ENCODE data around the gene NCSTN.

Gene NCSTN

DNA sequence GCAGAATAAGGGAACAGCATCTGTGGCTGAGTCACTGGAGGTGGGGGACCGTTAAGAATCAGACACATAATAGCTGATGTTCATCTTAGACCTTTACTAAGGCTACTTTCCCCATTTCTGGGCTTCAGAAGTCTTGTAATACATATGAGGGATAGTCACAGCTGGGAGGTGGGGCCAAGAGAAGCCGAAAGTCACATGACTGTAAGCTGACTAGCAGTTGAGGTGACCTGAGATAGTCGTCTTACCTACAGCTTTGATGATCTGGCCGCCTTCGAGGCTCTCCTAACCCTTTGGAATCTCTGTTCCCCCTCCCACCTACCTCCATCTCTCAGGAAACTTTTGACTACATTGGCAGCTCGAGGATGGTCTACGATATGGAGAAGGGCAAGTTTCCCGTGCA, 9.4 kb downstream of the NCSTN start:
- DNase-seq (ENCODE audit: low read depth), result no peak

DNA sequence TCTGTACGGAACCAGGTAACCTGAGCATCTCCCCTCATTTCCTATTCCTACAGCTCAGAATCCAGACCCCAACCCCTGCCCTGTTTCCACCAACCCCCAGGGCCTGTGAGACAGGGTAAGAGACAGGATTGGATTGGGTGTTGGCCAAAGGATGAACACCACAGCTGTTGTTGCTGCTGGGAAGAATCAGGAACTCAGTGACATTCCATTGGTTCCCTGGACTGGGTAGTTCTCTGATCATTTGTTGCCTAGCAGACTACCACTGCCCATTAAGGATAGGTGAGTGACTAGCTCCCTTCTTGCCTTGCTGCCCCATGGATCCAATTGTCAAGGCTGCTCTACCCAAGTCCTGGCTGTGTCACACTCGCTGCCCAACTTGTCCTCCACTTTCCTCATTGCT, 10.0 kb downstream of the NCSTN start:
- DNase-seq (ENCODE audit: low read depth), result no peak

DNA sequence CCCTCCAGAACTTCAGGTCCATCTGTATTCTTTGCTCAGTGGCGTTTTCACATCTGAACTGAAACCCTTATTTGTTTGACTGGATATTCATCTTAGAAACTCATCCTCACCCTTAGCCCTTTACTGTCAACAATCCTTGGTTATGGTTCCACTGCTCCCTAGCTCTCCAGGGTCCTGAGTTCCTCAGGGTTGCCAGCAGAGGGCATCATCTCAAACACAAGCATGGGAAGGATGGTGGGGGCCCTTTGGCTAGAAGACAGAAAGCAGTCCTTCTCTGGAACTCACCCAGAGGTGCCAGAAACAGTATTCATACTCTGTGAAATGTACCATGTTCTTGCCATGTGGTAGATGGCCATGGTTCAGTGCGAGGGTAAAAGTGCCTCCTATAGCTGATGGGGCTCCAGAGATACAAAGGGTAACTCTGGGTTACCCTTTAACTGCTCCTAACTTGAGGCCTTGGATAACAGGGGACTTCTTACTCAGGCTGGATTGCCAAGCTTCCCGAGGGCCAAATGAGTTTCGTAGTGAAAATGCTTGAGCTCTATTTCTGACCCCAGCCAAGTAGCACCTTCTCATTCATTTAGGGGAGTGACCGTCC, 11.3 kb downstream of the NCSTN start:
- DNase-seq (ENCODE audit: low read depth), result no peak

DNA sequence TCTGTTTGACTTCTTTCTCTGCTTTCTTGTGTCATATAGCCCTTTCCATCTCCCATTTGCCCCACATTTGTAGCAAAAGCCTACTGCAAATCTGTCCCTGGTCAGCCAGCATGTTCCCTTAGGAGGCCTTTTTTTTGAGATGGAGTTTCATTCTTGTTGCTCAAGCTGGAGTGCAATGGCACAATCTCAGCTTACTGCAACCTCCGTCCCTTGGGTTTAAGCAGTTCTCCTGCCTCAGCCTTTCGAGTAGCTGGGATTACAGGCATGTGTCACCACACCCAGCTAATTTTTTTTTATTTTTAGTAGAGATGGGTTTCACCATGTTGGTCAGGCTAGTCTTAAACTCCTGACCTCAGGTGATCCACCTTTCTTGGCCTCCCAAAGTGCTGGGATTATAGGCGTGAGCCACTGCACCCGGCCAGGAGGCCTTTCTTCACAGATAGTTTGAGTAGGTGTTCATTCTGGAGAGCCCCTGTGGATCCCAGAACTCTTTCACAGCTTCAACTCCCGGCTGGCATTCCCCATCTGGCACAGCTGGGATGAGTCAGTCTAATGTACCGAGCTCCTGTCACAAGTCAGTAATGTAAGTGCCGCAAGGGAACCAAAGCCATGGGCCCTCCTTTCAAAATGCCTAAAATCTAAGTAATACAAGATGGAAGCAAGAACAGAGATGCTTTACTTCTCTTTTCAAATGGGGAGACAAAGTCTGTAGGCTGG, 14.3 kb downstream of the NCSTN start:
- no peak for DNase-seq (ENCODE audit: low read depth)

DNA sequence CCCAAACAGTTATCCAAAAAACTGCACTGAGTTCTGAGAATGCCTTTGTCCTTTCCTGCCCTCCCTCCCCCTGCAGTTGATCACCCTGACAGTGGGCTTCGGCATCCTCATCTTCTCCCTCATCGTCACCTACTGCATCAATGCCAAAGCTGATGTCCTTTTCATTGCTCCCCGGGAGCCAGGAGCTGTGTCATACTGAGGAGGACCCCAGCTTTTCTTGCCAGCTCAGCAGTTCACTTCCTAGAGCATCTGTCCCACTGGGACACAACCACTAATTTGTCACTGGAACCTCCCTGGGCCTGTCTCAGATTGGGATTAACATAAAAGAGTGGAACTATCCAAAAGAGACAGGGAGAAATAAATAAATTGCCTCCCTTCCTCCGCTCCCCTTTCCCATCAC, 14.9 kb downstream of the NCSTN start:
- no peak for DNase-seq (ENCODE audit: low read depth)

DNA sequence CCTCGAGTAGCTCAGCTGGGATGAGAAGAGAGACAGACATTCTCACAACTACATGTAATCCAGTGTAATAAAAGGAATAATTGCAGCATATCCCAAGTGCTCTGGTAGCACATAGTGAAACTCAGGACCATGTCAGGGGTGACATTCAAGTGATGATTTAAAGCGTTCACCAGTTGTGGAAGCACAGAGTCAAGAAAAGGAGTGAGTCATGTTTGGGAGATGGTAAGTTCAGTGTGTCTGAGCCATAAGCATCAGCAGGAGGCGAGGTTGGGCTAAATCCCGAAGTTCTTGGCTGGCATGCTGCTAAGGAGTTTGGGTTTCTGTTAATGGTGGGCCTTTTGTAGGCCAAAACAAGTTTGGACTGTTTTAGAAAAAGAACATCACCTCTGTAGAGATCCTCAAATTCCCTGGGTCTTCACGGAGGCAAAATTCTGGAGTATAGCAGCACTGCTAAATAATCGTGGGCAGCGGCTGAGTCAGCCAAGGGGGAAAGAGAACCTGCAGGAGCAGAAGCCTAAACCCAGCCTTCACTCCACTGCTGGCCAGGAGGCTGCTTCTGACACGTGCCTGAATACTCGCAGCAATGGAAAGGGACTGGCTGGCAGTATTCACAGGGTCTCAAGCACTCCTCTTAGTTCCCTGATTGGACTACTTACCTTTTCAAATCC, 16.5 kb downstream of the NCSTN start:
- no peak for DNase-seq (ENCODE audit: low read depth)

DNA sequence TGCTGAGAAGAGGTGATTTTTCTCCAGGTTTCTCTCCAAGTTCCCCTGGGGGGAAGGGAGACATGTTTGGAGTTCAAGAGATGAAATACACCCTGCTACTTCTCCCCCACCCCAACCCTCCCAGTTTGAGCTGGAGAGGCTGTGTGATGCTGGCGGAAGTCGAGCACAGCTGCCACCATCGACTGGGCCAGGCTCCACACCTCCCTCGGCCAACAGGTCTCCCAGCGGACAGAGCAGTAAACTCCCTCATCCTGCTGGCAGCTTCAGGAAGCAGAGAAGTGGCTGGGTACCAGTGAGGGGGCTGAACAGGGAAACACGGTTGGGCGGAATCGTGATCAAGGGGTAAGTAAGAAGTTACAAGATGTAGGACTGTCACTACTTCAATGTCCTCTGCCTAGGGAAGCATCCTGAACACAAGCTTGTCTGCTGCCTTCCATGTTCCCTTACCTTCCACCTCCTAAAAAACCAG, 17.1 kb downstream of the NCSTN start:
- no peak for DNase-seq (ENCODE audit: low read depth)

DNA sequence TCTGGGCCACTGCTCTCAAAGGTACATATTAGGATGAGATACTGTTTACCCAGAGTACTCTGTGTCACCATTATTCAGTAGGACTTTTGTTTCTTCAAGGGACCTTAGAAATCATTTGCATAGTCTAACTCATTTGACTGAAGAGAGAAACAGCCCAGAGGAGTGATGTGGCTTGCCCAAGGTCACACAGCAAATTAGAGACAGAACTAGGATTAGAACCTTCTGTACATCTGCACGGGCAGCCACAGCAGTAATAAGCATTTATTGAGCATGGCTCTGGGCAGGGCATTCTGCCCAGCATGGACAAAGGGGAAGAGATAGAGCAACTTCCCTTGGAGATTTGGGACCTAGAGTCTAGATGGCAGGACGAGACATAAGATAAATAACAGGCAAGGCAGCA, 18.0 kb downstream of the NCSTN start:
- DNase-seq (ENCODE audit: low read depth), result no peak

DNA sequence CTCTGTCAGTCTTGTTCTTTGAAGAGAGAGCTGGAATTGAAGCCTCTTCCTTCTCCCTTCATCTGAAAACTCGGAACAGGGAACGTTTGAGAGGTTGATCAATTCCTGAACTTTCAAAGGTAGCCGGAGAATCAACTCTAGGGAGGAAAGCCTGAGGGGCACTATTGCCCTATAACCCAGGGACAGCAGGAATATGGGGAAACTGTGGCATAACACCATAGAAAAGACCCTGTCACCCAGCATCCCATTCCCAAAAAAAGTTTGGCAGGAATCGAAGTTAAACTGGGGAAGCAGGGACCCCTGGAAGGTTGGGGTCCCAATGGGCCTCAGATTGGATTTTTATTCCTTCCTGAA, 18.6 kb downstream of the NCSTN start:
- no peak for DNase-seq (ENCODE audit: low read depth)

DNA sequence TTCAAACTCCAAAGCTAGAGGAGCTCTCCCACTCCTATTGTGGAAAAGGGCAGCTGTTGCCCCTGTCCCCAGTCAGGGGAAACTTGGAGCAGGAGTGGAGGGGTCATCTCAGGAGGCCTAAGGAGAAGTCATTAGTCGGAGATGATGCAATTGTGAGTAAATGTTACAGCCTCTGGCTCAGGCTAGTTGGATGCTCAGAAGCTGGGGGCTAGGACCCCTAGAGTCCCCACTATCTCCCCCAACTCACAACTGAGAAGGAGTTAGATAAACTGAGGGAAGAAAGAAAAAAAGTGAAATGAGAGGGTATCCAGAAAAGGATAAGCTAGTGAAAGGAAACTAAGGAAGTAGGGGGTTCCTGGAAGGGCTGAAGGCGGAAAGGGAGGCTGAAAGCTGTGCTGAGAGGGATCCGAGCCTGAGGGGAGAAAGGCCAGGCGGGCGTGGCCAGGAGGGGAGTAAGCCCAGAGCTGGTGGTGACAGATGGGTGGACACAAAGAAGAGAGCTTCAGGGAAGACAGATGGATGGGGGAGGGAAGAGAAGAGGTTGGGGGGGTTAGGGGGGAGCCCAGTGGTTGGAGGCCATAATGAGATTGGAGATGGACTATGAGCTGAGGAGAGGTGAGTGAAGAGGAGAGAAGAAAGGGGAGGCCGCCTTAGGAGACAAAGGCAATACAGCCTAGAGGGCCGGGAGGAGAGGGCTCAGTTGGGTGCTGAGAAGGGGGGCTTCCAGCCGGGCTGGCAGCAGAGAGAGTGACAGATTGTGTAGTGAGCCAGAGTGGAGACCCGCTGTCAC, 19.2 kb downstream of the NCSTN start:
- no peak for DNase-seq (ENCODE audit: low read depth)

DNA sequence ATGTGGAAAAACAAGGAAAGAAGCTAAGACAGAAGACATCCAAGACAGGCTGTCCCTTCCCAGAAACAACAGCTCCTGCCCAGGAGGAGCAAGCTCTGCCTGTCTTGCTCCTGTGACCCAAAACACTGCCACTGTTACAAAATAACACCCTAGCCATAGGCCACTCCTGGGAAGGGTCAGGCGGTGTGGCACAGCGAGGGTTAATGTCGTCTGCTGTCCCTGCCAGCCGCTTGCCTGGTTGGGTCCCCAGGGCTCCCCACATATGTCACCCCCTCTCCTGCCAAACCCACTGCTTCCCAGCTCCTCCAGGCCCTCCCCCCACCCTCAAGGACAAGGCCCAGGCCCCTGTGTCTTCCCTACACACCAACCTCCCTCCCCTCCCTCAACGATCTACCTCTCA, 19.8 kb downstream of the NCSTN start:
- DNase-seq (ENCODE audit: low read depth), result no peak

DNA sequence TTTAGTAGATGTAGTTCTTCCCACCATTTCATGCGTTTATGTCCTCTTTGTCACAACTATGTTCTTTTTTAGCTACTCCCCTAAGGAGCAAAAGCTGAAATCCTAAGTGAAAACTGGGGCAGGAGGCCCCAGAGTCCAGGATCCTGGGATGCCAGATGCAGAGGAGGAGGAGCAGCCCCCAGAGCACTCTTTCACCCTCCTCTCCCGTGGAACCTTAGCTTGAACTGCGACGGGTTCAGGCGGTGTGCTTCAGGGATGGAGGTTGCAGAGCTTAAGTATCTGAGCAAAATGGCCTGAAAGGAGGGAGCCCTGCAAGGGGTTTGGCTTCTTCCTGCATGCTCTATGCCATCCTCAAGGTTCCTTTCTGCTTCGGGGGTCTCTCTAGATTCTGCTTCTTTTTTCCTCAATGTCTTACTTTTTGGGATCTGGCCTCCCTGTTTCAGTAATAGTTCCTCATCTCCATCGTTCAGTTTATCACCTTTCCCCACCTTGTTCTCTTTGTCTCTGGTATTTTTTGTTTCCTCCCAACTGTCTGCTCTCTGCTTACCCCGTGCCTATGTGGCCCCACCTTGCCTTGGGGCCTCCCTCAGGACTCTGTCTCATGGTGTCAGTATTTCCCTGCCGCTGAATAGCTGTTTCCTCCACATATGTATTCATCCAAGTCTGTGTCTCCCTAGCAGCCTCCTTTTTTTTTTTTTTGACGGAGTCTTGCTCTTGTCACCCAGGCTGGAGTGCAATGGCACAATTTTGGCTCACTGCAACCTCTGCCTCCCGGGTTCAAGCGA, 21.0 kb downstream of the NCSTN start:
- DNase-seq (ENCODE audit: low read depth), result no peak

DNA sequence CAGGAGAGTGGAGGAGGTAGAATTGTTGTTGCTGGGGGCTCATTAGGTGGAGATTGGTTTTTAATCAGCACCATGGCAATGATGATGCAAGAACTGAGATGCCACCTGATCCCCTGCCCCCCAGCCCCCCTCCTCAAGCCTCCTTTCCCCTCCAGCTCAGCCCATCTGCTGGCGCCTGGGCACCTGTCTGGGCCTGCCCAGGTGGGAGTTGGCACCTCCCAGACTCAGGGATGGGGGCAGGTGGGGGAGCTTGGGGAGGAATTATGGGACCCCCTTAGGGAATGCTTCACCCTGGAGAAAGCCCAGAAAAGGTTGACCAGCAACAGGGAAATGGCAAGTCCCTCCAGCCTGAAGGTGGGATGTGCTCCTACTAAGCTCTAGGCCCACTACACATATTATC, 22.1 kb downstream of the NCSTN start:
- no peak for DNase-seq (ENCODE audit: low read depth)

DNA sequence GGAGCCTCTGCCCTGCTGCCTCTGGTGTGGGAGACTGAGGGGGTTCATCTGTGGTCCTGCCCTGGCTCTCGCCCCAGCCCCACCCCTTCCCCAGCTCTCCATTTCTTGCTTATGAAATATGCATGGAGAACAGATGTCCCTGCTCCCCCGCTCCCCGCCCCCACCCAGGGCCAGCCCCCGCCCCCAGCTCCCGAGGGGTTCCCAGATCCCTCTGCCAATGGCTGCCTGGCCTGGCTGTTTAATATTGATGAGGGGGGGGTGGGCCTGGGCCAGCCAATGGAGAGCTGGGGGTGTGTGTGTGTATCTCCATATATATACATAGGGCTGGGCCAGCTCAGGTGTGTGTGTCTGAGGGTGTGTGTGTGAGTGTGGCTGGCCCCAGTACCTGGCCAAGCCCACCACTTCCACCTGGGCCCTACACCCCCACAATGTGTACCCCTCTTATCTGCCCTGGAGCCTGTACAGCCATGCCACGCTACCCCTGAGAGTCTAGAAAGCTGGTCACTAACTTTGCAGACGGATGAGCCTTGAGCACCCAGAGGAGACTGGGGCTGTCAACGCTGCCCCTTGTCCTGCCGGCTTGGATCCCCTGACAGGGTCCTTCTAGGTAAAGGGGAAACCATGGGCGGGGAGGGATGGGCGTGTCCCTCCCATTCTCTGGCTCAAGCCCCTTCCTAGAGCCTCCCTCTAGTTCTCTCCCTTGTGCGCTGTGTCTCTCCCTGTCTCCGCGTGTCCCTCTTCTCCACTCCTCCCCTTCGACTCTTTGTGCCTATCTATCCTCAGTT, 23.7 kb downstream of the NCSTN start, which contains the start of gene NHLH1:
TSS of gene NHLH1 (plus strand) at position 341 of the 785 bp plus-strand sequence. CDS start 3,661 bp downstream, outside the sequence.
- DNase-seq (ENCODE audit: low read depth), result no peak

DNA sequence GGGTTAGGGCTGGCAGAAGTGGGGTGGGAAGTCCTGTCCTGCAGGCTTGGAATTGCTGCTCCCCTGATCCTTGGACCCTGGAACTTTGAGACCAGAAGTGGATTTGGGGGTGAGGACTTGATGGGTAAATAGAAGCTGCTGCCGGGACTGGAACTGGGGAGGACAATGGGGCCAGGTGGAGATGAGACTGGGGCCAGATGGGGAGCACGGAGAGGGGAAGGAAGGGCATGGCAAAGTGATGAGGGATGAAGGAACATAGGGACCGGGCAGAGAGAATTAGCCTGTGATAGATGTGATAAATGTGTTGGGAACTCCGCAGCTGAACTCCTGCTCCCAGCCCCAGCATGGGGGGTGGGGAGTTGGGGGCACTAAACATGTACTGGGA, 24.3 kb downstream of the NCSTN start:
- no peak for DNase-seq (ENCODE audit: low read depth)

DNA sequence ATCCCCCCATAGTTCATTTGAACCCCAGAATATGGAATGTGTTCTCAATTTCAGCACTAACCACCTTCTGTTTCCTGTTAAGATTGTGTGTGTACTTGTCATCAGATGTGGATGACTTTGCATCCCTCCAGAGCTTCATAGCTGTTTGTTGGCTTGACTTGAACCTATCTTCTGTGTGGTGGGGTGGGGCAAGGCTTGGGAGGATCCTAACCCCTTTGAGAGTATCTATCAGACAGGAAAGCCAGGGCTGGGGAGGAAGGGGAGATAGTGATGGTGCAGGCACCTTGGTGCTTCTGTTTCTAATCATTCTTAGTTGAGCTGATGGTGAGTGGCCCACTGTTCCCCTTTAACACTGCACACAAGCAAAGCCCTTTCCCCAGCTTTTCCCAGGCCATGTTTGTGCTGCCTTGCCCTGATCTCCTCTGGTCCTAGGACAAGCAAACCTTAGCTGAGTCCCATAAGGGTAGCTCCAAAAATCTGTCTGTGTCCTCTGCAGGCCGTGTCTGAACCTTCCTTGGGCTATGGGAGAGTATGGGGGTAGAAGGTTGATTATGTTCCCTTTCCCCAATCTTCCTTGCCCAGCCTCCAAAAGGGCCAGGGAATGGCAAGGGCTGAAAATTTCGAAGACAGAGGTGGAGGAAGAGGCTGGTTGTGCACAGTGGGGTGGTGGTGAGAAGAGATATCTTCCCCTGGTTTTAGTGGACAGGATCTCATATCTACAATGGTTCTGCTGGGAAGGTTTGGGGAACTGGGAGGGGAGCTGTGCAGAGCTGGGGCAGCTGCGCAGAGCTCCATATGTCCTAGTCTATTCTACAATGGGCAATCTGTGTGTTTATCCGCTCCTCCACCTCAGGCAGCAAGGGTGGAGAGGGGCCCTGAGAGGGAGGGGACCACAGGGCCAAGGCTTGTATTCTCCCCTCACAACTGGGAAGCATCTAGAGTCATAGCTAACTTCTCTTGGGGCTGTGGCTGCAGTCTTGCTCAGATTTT, 25.0 kb downstream of the NCSTN start:
- no peak for DNase-seq (ENCODE audit: low read depth)

DNA sequence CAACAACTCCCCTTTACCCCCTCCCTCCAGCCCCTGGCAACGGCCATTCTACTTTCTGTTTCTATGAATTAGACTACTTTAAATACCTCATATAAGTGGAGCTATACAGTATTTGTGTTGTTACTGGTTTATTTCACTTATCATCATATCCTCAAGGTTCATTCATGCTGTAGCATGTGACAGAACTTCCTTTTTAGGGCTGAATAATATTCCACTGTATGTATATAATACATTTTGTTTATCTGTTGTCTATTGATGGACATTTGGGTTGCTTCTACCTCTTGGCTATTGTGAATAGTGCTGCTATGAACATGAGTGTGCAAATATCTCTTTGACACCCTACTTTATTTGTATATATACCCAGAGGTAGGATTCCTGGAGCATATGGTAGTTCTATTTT, 25.9 kb downstream of the NCSTN start:
- DNase-seq (ENCODE audit: low read depth), result no peak

DNA sequence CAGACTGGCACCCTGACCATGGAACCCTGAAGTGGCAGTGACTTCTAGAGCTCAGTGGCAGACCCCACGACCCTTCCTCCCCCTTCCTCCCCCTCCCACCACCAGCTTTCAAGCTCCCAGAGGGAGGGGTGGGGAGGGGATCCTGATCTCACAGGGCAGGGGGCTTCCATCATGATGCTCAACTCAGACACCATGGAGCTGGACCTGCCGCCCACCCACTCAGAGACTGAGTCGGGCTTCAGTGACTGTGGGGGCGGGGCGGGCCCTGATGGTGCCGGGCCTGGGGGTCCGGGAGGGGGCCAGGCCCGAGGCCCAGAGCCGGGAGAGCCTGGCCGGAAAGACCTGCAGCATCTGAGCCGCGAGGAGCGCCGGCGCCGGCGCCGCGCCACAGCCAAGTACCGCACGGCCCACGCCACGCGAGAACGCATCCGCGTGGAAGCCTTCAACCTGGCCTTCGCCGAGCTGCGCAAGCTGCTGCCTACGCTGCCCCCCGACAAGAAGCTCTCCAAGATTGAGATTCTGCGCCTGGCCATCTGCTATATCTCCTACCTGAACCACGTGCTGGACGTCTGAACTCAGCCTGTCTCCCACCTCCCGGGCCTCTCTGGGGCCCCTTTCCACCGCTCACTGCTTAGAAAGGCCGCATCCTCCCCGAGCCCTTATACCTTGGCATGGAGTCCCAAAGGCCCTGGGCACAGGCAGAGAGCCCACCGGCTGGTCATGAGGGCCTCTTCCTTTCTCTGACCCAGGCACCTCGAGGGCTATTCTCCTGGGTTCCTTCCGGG, 27.6 kb downstream of the NCSTN start:
- DNase-seq (ENCODE audit: low read depth), result no peak

DNA sequence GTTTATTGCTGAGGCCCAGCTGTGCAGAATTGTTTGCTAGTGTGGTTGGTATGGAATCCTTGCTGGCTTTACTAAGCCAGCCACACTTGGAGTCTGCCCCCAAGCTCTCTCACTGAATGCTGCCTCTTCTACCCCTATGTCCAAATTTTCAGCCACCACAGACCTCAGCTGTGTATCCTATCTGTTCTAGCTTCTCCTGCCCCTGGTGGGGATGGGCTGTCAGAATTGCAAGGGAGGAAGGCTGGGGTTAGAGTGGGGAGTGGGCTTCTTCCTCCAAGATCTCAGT, 28.1 kb downstream of the NCSTN start:
- DNase-seq (ENCODE audit: low read depth), result no peak

All from GM04503 (cell line).